ENCODE data around the gene SLX9.
A peak's percentile ranks its signal among the peaks of the same experiment; 100 is the strongest.

Gene SLX9

DNA sequence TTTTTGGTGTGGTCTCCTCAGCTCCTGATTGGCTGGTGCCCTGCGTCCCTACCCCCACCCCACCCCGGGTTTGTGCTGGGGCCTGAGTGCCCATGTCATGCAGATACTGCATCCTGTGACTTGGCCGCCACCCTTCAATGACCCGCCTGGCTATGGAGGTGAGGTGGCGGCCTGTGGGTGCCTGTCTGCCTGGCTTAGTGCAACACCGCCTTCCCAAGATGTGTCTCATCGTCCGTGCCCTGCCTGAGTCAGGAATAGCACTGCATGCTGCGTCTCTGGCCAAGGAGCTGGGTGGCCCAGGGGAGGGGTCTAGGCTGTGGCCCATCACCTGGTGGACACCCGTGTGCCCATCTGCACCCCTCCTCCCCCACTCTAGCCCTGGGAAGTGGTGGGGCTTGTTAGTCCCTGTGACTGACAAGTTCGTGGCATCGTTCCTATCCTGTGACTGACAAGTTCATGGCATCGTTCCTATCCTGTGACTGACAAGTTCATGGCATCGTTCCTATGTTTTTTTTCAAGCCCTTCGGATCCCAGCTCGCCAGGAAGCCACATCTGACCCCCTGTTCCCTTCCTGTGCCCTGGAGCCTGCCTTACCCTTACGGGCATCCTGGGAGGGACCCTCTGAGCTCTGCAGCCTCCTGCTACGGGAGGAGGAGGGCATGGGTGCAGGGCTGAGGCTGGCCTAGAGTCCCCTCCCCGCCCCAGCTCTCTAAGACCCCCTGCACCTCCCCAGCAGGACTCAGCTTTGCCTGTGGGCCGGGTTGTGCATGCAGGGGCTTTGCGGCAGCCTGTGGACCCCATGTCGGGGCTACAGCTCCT lies 7.5 kb downstream of the SLX9 start:
- no peaks in the 10 kb centered on the region for H3K27me3 ChIP-seq (ENCODE audit: insufficient read depth, low read length)
- H3K4me3 ChIP-seq (ENCODE audit: low read depth, low read length): no peak overlapping the region
- no peak overlapping the region for H2BK5ac ChIP-seq (ENCODE audit: low read depth, low read length, poor library complexity)
- no peak overlapping the region for H3K14ac ChIP-seq (ENCODE audit: low read length)
- no peak overlapping the region for H3K23ac ChIP-seq (ENCODE audit: low read length)
- H3K9ac ChIP-seq (ENCODE audit: low read length): no peak overlapping the region
- no peak overlapping the region for H4K8ac ChIP-seq (ENCODE audit: low read depth, low read length)
- H3K36me3 ChIP-seq (ENCODE audit: control insufficient read depth in 1 of 2, insufficient read depth in 2 of 2, low read length in 2 of 2): peaks cover 40 to 48% of the 10 kb centered on the region in 2 experiments
- no peak overlapping the region for H3K18ac ChIP-seq (ENCODE audit: low read length)
- H2AFZ ChIP-seq (ENCODE audit: insufficient read depth, low read length, poor library complexity): no peak overlapping the region
- H3K27ac ChIP-seq (ENCODE audit: low read depth, low read length): no peak overlapping the region
- no peak overlapping the region for H2BK120ac ChIP-seq (ENCODE audit: insufficient read depth, low read length, poor library complexity)
- no peak for DNase-seq
- H3K79me1 ChIP-seq (ENCODE audit: low read length): peaks cover 3% of the 10 kb centered on the region
- no peaks in the 10 kb centered on the region for H3K9me3 ChIP-seq (ENCODE audit: insufficient read depth, low read depth, low read length)
- H4K12ac ChIP-seq (ENCODE audit: low read depth, low read length): no peak overlapping the region
- no CpG with 5 or more reads among the region's 22 CpGs for WGBS (ENCODE audit: extremely low coverage, insufficient coverage, insufficient read length)
- no peaks in the 10 kb centered on the region for H3K4me1 ChIP-seq (ENCODE audit: control insufficient read depth in 1 of 2, insufficient read depth in 2 of 2, low read length in 2 of 2)
- no peak overlapping the region for H2BK12ac ChIP-seq (ENCODE audit: low read length)
- H3K4me2 ChIP-seq (ENCODE audit: low read length): no peak overlapping the region
- peaks cover 2% of the 10 kb centered on the region for H3K79me2 ChIP-seq (ENCODE audit: control insufficient read depth, insufficient read depth, low read length, poor library complexity)
- H4K91ac ChIP-seq (ENCODE audit: low read depth, low read length): no peak overlapping the region
- no peak overlapping the region for H3K4ac ChIP-seq (ENCODE audit: low read depth, low read length)
- H2AK5ac ChIP-seq (ENCODE audit: low read length): no peak overlapping the region

DNA sequence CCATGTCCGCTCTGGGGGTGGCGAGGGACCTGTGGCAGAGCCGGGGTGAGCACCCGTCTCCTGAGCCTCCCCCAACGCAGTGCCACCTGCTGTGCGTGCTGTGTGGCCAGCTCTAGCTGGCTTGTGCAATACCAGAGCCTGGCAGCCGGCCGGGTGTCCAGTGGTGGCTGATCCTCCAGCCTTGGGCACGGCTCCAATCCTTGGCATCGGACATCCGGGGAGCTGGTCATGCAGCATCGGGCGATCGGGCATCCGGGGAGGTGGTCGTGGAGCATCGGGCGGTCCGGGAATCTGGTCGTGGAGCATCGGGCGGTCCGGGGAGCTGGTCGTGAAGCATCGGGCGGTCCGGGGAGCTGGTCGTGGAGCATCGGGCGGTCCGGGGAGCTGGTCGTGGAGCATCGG lies 8.1 kb downstream of the SLX9 start:
- Histone ChIP-seq H4K8ac (ENCODE audit: low read depth, low read length) (no peak overlapping the region), H3K9me3 (ENCODE audit: insufficient read depth, low read depth, low read length) (peaks cover 2% of the 10 kb centered on the region), H2BK120ac (ENCODE audit: insufficient read depth, low read length, poor library complexity) (no peak overlapping the region), H4K91ac (ENCODE audit: low read depth, low read length) (no peak overlapping the region), H3K18ac (ENCODE audit: low read length) (no peak overlapping the region), H3K4me1 (ENCODE audit: control insufficient read depth in 1 of 2, insufficient read depth in 2 of 2, low read length in 2 of 2) (no peaks in the 10 kb centered on the region), H3K27me3 (ENCODE audit: insufficient read depth, low read length) (no peaks in the 10 kb centered on the region), H3K79me2 (ENCODE audit: control insufficient read depth, insufficient read depth, low read length, poor library complexity) (peaks cover 4% of the 10 kb centered on the region), H2BK12ac (ENCODE audit: low read length) (no peak overlapping the region), H3K36me3 (ENCODE audit: control insufficient read depth in 1 of 2, insufficient read depth in 2 of 2, low read length in 2 of 2) (peaks cover 44 to 50% of the 10 kb centered on the region in 2 experiments), H3K4me3 (ENCODE audit: low read depth, low read length) (no peak overlapping the region), H3K27ac (ENCODE audit: low read depth, low read length) (no peak overlapping the region), H3K23ac (ENCODE audit: low read length) (no peak overlapping the region), H3K79me1 (ENCODE audit: low read length) (peaks cover 3% of the 10 kb centered on the region), H3K9ac (ENCODE audit: low read length) (no peak overlapping the region), H3K4me2 (ENCODE audit: low read length) (no peak overlapping the region), H2BK5ac (ENCODE audit: low read depth, low read length, poor library complexity) (no peak overlapping the region), H4K12ac (ENCODE audit: low read depth, low read length) (no peak overlapping the region), H3K14ac (ENCODE audit: low read length) (no peak overlapping the region), H2AFZ (ENCODE audit: insufficient read depth, low read length, poor library complexity) (no peak overlapping the region), H2AK5ac (ENCODE audit: low read length) (no peak overlapping the region), H3K4ac (ENCODE audit: low read depth, low read length) (no peak overlapping the region)
- DNase-seq: no peak
- WGBS (ENCODE audit: extremely low coverage, insufficient coverage, insufficient read length): no CpG with 5 or more reads among the region's 33 CpGs

DNA sequence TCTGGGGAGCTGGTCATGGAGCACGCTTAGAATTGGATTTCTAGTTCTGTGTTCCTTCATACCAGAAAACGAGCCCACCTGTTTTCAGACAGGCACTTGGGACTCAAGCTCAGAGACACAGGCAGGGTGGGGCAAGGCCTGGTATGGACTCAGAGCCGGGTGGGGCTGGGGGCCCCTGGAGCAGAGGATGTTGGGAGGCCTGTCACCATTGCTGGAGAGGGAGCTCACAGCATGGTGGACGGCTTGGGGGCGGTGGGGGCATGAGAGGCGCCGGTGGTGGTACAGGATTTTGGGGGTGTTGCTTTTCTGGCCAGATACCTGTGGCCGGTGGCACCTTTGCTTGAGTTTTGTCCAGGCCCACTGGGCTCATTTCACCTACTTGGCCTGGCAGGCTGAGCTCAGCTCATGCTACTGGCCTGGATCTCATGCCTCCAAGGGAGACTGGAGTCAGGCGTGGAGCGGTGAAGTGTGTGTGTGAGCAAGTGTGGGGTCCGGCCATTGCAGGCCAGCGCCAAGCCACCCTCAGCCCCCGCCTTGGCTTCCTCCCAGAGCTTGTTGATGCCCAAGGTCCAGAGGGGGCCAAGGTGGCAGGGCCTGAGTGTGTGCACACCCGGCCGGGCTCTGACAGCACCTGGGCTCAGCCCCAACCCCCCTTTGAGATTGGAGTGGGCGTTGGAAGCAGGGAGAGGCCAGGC lies 8.7 kb downstream of the SLX9 start:
- H2BK120ac ChIP-seq (ENCODE audit: insufficient read depth, low read length, poor library complexity): no peak overlapping the region
- H2BK12ac ChIP-seq (ENCODE audit: low read length): no peak overlapping the region
- peaks cover 4% of the 10 kb centered on the region for H3K79me2 ChIP-seq (ENCODE audit: control insufficient read depth, insufficient read depth, low read length, poor library complexity)
- H3K23ac ChIP-seq (ENCODE audit: low read length): no peak overlapping the region
- H2AK5ac ChIP-seq (ENCODE audit: low read length): no peak overlapping the region
- peaks cover 3% of the 10 kb centered on the region for H3K79me1 ChIP-seq (ENCODE audit: low read length)
- no peak overlapping the region for H4K8ac ChIP-seq (ENCODE audit: low read depth, low read length)
- H3K14ac ChIP-seq (ENCODE audit: low read length): no peak overlapping the region
- H3K4me3 ChIP-seq (ENCODE audit: low read depth, low read length): no peak overlapping the region
- no peak overlapping the region for H3K9ac ChIP-seq (ENCODE audit: low read length)
- peaks cover 2% of the 10 kb centered on the region for H3K9me3 ChIP-seq (ENCODE audit: insufficient read depth, low read depth, low read length)
- H3K18ac ChIP-seq (ENCODE audit: low read length): no peak overlapping the region
- H4K91ac ChIP-seq (ENCODE audit: low read depth, low read length): no peak overlapping the region
- H2BK5ac ChIP-seq (ENCODE audit: low read depth, low read length, poor library complexity): no peak overlapping the region
- no peak overlapping the region for H3K4ac ChIP-seq (ENCODE audit: low read depth, low read length)
- H3K4me1 ChIP-seq (ENCODE audit: control insufficient read depth in 1 of 2, insufficient read depth in 2 of 2, low read length in 2 of 2): no peaks in the 10 kb centered on the region
- no peak overlapping the region for H3K4me2 ChIP-seq (ENCODE audit: low read length)
- H3K27ac ChIP-seq (ENCODE audit: low read depth, low read length): no peak overlapping the region
- H4K12ac ChIP-seq (ENCODE audit: low read depth, low read length): no peak overlapping the region
- no peak for DNase-seq
- WGBS (ENCODE audit: extremely low coverage, insufficient coverage, insufficient read length): no CpG with 5 or more reads among the region's 16 CpGs
- peaks cover 45 to 49% of the 10 kb centered on the region in 2 experiments for H3K36me3 ChIP-seq (ENCODE audit: control insufficient read depth in 1 of 2, insufficient read depth in 2 of 2, low read length in 2 of 2)
- no peak overlapping the region for H2AFZ ChIP-seq (ENCODE audit: insufficient read depth, low read length, poor library complexity)
- H3K27me3 ChIP-seq (ENCODE audit: insufficient read depth, low read length): no peaks in the 10 kb centered on the region

DNA sequence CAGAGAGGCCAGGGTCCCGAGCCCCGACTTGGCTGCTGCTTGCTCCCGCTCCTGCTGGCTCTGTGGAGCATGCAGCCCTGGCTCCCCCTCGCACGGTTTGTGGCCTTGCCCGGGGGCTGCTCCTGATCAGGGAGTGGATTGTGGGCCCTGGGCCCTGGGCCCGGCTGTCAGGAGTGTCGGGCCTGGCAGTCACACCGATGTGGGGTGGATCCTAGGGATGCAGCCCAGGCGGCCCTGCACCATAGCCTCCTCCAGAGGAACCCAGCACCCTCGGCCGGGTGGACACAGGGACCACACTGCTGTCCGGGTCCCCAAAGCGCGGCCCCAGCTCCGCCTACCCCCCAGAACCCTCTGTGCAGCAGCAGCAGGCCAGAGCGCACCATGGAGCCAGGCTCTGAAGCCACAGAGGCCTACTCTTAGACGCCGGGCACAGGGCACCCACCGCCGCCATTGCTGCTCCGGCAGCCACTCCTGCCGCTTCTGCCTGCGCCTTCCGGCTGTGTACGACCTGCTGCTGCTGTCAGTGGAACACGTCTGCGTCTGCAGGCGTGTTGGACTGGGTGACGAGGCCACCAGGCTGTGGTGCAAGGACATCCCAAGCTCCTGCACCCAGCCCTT lies 9.4 kb downstream of the SLX9 start:
- Histone ChIP-seq H3K4me3 (ENCODE audit: low read depth, low read length) (no peak overlapping the region), H2AFZ (ENCODE audit: insufficient read depth, low read length, poor library complexity) (no peak overlapping the region), H3K79me2 (ENCODE audit: control insufficient read depth, insufficient read depth, low read length, poor library complexity) (peaks cover 4% of the 10 kb centered on the region), H2AK5ac (ENCODE audit: low read length) (no peak overlapping the region), H3K23ac (ENCODE audit: low read length) (no peak overlapping the region), H3K9ac (ENCODE audit: low read length) (no peak overlapping the region), H3K4me1 (ENCODE audit: control insufficient read depth in 1 of 2, insufficient read depth in 2 of 2, low read length in 2 of 2) (no peaks in the 10 kb centered on the region), H2BK120ac (ENCODE audit: insufficient read depth, low read length, poor library complexity) (no peak overlapping the region), H3K27me3 (ENCODE audit: insufficient read depth, low read length) (no peaks in the 10 kb centered on the region), H3K36me3 (ENCODE audit: control insufficient read depth in 1 of 2, insufficient read depth in 2 of 2, low read length in 2 of 2) (peaks cover 42 to 50% of the 10 kb centered on the region in 2 experiments), H3K9me3 (ENCODE audit: insufficient read depth, low read depth, low read length) (peaks cover 2% of the 10 kb centered on the region), H3K14ac (ENCODE audit: low read length) (no peak overlapping the region), H3K27ac (ENCODE audit: low read depth, low read length) (no peak overlapping the region), H2BK12ac (ENCODE audit: low read length) (no peak overlapping the region), H3K4me2 (ENCODE audit: low read length) (no peak overlapping the region), H4K91ac (ENCODE audit: low read depth, low read length) (no peak overlapping the region), H3K4ac (ENCODE audit: low read depth, low read length) (no peak overlapping the region), H4K12ac (ENCODE audit: low read depth, low read length) (no peak overlapping the region), H4K8ac (ENCODE audit: low read depth, low read length) (no peak overlapping the region), H2BK5ac (ENCODE audit: low read depth, low read length, poor library complexity) (no peak overlapping the region), H3K79me1 (ENCODE audit: low read length) (peaks cover 3% of the 10 kb centered on the region), H3K18ac (ENCODE audit: low read length) (no peak overlapping the region)
- WGBS (ENCODE audit: extremely low coverage, insufficient coverage, insufficient read length): no CpG with 5 or more reads among the region's 30 CpGs
- peak in 1 of 2 donors; percentile 4 for DNase-seq

Measured in trophoblast cell (in vitro differentiated cells and primary cell).